HEK293T (cell line): ENCODE data around the gene MAGIX.

ENCODE experiments used
- BHLHE40 ChIP-seq: fragments of 450-650 bp; IDR thresholded peaks from 2 replicates; pipeline ENCODE4 v1.6.1; 2016; ENCODE audit warnings: mild to moderate bottlenecking, moderate library complexity, borderline replicate concordance
- HDGF ChIP-seq: fragments of 450-650 bp; IDR thresholded peaks from 2 replicates; pipeline ENCODE4 v1.6.1; 2017; ENCODE audit warnings: antibody characterized with exemption, borderline replicate concordance
- LEF1 ChIP-seq: fragments of 450-650 bp; IDR thresholded peaks from 2 replicates; pipeline ENCODE4 v1.6.1; 2017; ENCODE audit warnings: mild to moderate bottlenecking, borderline replicate concordance
- NFRKB ChIP-seq: fragments of 450-650 bp; IDR thresholded peaks from 2 replicates; pipeline ENCODE4 v1.6.1; 2016; ENCODE audit warnings: mild to moderate bottlenecking, moderate library complexity
- TARDBP ChIP-seq: fragments of 450-650 bp; IDR thresholded peaks from 2 replicates; pipeline ENCODE4 v1.6.1; 2016
- ZNF384 ChIP-seq: fragments of 450-650 bp; IDR thresholded peaks from 2 replicates; pipeline ENCODE4 v1.6.1; 2016

DNA sequence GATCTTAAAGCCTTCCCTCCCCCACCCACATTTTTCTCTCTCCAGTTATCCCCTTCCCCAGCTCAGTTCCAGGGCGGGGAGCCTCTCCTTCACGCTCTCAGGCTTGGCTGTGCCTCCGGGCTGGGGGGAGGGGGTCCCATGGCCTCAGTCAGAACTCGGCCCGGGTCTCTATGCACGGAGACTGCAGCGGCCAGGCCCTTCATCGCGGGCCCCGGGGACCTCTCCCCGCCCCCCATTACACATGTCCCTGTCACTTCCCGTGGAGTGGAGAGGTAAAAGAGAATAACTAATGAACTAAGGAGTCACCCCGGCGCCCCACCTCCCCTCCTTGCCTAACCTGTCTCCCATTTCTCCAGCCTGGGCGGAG lies 24.5 kb downstream of the MAGIX start:
- TF ChIP-seq HDGF = no peak
- no peak for TF ChIP-seq ZNF384
- no peak for TF ChIP-seq BHLHE40
- TF ChIP-seq NFRKB = no peak
- no peak for TF ChIP-seq LEF1
- TF ChIP-seq TARDBP = no peak
